HG02759 (cell line): Measurements from ENCODE around the gene DUSP14.

Experiments used
- ATAC-seq: cut with Tn5 transposase; IDR thresholded peaks from one replicate; pipeline ENCODE4 v1.9.1; 2021; ENCODE audit warnings: mild to moderate bottlenecking, moderate library complexity; ENCODE audit not compliant: unreplicated experiment

Gene DUSP14

GRCh38 chr17:37553401-37553966 is 63.8 kb downstream of the DUSP14 start:
- no peak for ATAC-seq

GRCh38 chr17:37555386-37555785 is 65.7 kb downstream of the DUSP14 start:
- ATAC-seq, result no peak

GRCh38 chr17:37557482-37557881 is 67.8 kb downstream of the DUSP14 start:
- no peak for ATAC-seq

GRCh38 chr17:37558299-37558698 is 68.6 kb downstream of the DUSP14 start:
- ATAC-seq, result no peak

GRCh38 chr17:37562016-37562745 is 72.5 kb downstream of the DUSP14 start:
- ATAC-seq, result no peak
